A673 (cell line): ENCODE data around the gene INCA1. TPM values are rescaled to one million over a fixed set of nuclear protein-coding genes. Genes with fewer than 3 reads are reported as not detected.

Experiments used
- BruUV-seq: library from RNA; stranded (reverse); fragments of 400-500 nt; replicated peaks from 2 replicates; lab custom pipeline; 2021; lab: Mats Ljungman, UMichigan
- CTCF ChIA-PET: fragments of 300-600 bp; sonication (Branson Sonifier 250); formaldehyde crosslinking; loops from one replicate; lab custom pipeline; 2022; ENCODE audit warnings: antibody characterized with exemption; lab: Charles Lee
- POLR2A ChIA-PET: fragments of 300-600 bp; sonication (Branson Sonifier 250); formaldehyde crosslinking; loops from one replicate; lab custom pipeline; 2022; ENCODE audit warnings: antibody characterized with exemption; ENCODE audit not compliant: low non-redundant PET; lab: Charles Lee
- DNase-seq: peaks from one replicate; pipeline ENCODE4 v3.0.0-alpha.2; 2015; ENCODE audit warnings: low spot score
- H3K27ac ChIP-seq: fragments of 200-600 bp; sonication (generic); 2 replicates; pipeline ENCODE4 v1.5.1; 2016; ENCODE audit warnings: mixed run types, low read depth, mild to moderate bottlenecking, mixed read lengths, antibody characterized with exemption, low read length; ENCODE audit not compliant: poor library complexity, severe bottlenecking
- H3K27me3 ChIP-seq: fragments of 200-600 bp; sonication (generic); replicated peaks from 2 replicates; pipeline ENCODE4 v1.6.1; 2017; ENCODE audit warnings: mixed run types, low read depth, mild to moderate bottlenecking, mixed read lengths, antibody characterized with exemption, low read length; ENCODE audit not compliant: insufficient read depth, poor library complexity
- H3K36me3 ChIP-seq: fragments of 200-600 bp; sonication (generic); 2 replicates; pipeline ENCODE4 v1.6.1; 2016; ENCODE audit warnings: mixed run types, mild to moderate bottlenecking, mixed read lengths, antibody characterized with exemption, low read length; ENCODE audit not compliant: insufficient read depth, poor library complexity, severe bottlenecking
- H3K4me1 ChIP-seq: fragments of 200-600 bp; sonication (generic); 2 replicates; pipeline ENCODE4 v1.6.1; 2017; ENCODE audit warnings: mixed run types, mild to moderate bottlenecking, mixed read lengths, antibody characterized with exemption, low read length; ENCODE audit not compliant: insufficient read depth, poor library complexity, severe bottlenecking
- H3K4me3 ChIP-seq: fragments of 200-600 bp; sonication (generic); 2 replicates; pipeline ENCODE4 v1.5.1; 2016; ENCODE audit warnings: low read depth, mixed run types, mild to moderate bottlenecking, mixed read lengths, low read length; ENCODE audit not compliant: poor library complexity, severe bottlenecking
- H3K9me3 ChIP-seq: fragments of 200-600 bp; sonication (generic); 2 replicates; pipeline ENCODE4 v1.6.1; 2016; ENCODE audit warnings: mixed run types, low read depth, mild to moderate bottlenecking, mixed read lengths, antibody characterized with exemption, low read length; ENCODE audit not compliant: poor library complexity, severe bottlenecking
- CTCF ChIP-seq: fragments of 300-800, 200-600 bp; sonication (generic); conservative IDR thresholded peaks from 2 replicates; pipeline ENCODE4 v1.5.1; 2017; ENCODE audit warnings: low read depth, mild to moderate bottlenecking, antibody characterized with exemption, low read length, moderate library complexity, mixed read lengths
- EZH2 ChIP-seq: fragments of 200-600 bp; sonication (generic); IDR thresholded peaks from 2 replicates; pipeline ENCODE4 v1.6.1; 2017; ENCODE audit warnings: borderline replicate concordance, low read depth, mild to moderate bottlenecking, mixed read lengths, antibody characterized with exemption, low read length; ENCODE audit not compliant: poor library complexity, severe bottlenecking
- intact Hi-C: fragments of 100-400 bp; cut with micrococcal nuclease; formaldehyde crosslinking; loops from one replicate; pipeline ENCODE4 v1.10.0; 2022; ENCODE audit not compliant: unreplicated experiment
- total RNA-seq: library from RNA; stranded (reverse); gene quantifications from 2 replicates; pipeline ENCODE4 v1.2.3, GENCODE V29; 2021

INCA1 gene
- total RNA-seq, 1 experiment from 2014 or later, result 0.62 TPM

- POLR2A ChIA-PET, result no interaction called here
These were observed 15.0 kb downstream of the INCA1 start for GRCh38 chr17:4982305-4982704.

GRCh38 chr17:4980644-4981216, 16.6 kb downstream of the INCA1 start:
- Histone ChIP-seq H3K4me3 (no peak overlapping the region), H3K27ac (peak overlapping the region; percentile 21), H3K4me1 (peaks cover 4% of the 10 kb centered on the region), H3K36me3 (peaks cover 7% of the 10 kb centered on the region), H3K9me3 (no peaks in the 10 kb centered on the region), H3K27me3 (no peaks in the 10 kb centered on the region)
- intact Hi-C loops, result loop anchor here (1.0 kb wide), 1 partner anchor 82 kb away; no protein-coding TSS in a partner anchor
- no TSS peak for BruUV-seq
- no peak for TF ChIP-seq EZH2
- TF ChIP-seq CTCF, result peak; percentile 76
- ChIA-PET POLR2A (no interaction called here), CTCF (interaction anchor here (0.9 kb wide), 1 partner anchor 81 kb away, joined by 3 read pairs; no protein-coding TSS in a partner anchor)
- peak; percentile 82 for DNase-seq

More at GRCh38 chr17:4982305-4982704, 15.0 kb downstream of the INCA1 start:
- intact Hi-C loops, result no loop called here
- Histone ChIP-seq H3K27me3 (no peaks in the 10 kb centered on the region), H3K4me1 (peaks cover 9% of the 10 kb centered on the region), H3K27ac (no peak overlapping the region), H3K36me3 (peaks cover 7% of the 10 kb centered on the region), H3K4me3 (no peak overlapping the region), H3K9me3 (no peaks in the 10 kb centered on the region)
- TF ChIP-seq EZH2, result no peak
- TF ChIP-seq CTCF, result no peak
- DNase-seq, result no peak
- CTCF ChIA-PET, result no interaction called here
- BruUV-seq, result no TSS peak

- no peaks in the 10 kb centered on the region for H3K27me3 ChIP-seq
- DNase-seq, result no peak
- intact Hi-C loops, result no loop called here
- H3K36me3 ChIP-seq, result peaks cover 7% of the 10 kb centered on the region
- TF ChIP-seq EZH2, result no peak
- no peak for TF ChIP-seq CTCF
- POLR2A ChIA-PET, result no interaction called here
- CTCF ChIA-PET, result no interaction called here
- peaks cover 4% of the 10 kb centered on the region for H3K4me1 ChIP-seq
- no TSS peak for BruUV-seq
- no peak overlapping the region for H3K4me3 ChIP-seq
- no peak overlapping the region for H3K27ac ChIP-seq
- no peaks in the 10 kb centered on the region for H3K9me3 ChIP-seq
These were observed 18.6 kb downstream of the INCA1 start for GRCh38 chr17:4978726-4979125.
